DOHH2 (cell line): ENCODE data around the gene SNX24.

Source experiments
- H3F3A ChIP-seq: fragments of 200-600 bp; sonication (generic), shearing (Covaris generic); 2 replicates; pipeline ENCODE4 v1.6.0; 2016; ENCODE audit warnings: antibody characterized with exemption, mild to moderate bottlenecking; ENCODE audit not compliant: control insufficient read depth, insufficient read depth
- H3K27ac ChIP-seq: fragments of 200-600 bp; sonication (generic); 2 replicates; pipeline ENCODE4 v1.5.1; 2014; ENCODE audit warnings: low read depth, mild to moderate bottlenecking, low read length, moderate library complexity
- H3K27me3 ChIP-seq: fragments of 200-600 bp; sonication (generic); 2 replicates; pipeline ENCODE4 v1.6.1; 2014; ENCODE audit warnings: mild to moderate bottlenecking, low read length, mixed read lengths; ENCODE audit not compliant: control insufficient read depth
- H3K36me3 ChIP-seq: fragments of 200-600 bp; sonication (generic); 2 replicates; pipeline ENCODE4 v1.6.1; 2014; ENCODE audit warnings: mild to moderate bottlenecking, low read length, moderate library complexity, mixed read lengths; ENCODE audit not compliant: control insufficient read depth
- H3K4me1 ChIP-seq: fragments of 200-600 bp; sonication (generic); 2 replicates; pipeline ENCODE4 v1.6.1; 2014; ENCODE audit warnings: mild to moderate bottlenecking, low read length, mixed read lengths; ENCODE audit not compliant: control insufficient read depth
- H3K4me2 ChIP-seq: fragments of 200-600 bp; sonication (generic); 2 replicates; pipeline ENCODE4 v1.6.0; 2014; ENCODE audit warnings: mild to moderate bottlenecking, low read length, moderate library complexity
- H3K4me3 ChIP-seq: fragments of 200-600 bp; sonication (generic); 2 replicates; pipeline ENCODE4 v1.5.1; 2014; ENCODE audit warnings: mild to moderate bottlenecking, low read length, mixed read lengths
- H3K79me2 ChIP-seq: fragments of 200-600 bp; sonication (generic); 2 replicates; pipeline ENCODE4 v1.6.1; 2014; ENCODE audit warnings: mild to moderate bottlenecking, low read length, mixed read lengths; ENCODE audit not compliant: control insufficient read depth
- H3K9me2 ChIP-seq: fragments of 200-600 bp; sonication (generic); replicated peaks from 2 replicates; pipeline ENCODE4 v1.6.1; 2014; ENCODE audit warnings: mild to moderate bottlenecking, low read length, mixed read lengths; ENCODE audit not compliant: control insufficient read depth
- H3K9me3 ChIP-seq: fragments of 200-600 bp; sonication (generic); 2 replicates; pipeline ENCODE4 v1.6.1; 2014; ENCODE audit warnings: antibody characterized with exemption, low read length, mixed read lengths; ENCODE audit not compliant: control insufficient read depth, insufficient read depth
- H4K20me1 ChIP-seq: fragments of 200-600 bp; sonication (generic); 2 replicates; pipeline ENCODE4 v1.6.0; 2014; ENCODE audit warnings: low read depth, mild to moderate bottlenecking, antibody characterized with exemption, low read length, moderate library complexity; ENCODE audit not compliant: control insufficient read depth, insufficient read depth
- EZH2phosphoT487 ChIP-seq: fragments of 200-600 bp; sonication (generic); IDR thresholded peaks from 2 replicates; pipeline ENCODE4 v1.6.1; 2017; ENCODE audit warnings: borderline replicate concordance, mild to moderate bottlenecking, antibody characterized with exemption, low read length, moderate library complexity, mixed read lengths
- TF ChIP-seq, protein P1 (sequence below): fragments of 200-600 bp; sonication (generic); IDR thresholded peaks from one replicate; pipeline ENCODE4 v1.5.1; 2014; ENCODE audit warnings: antibody characterized with exemption, mild to moderate bottlenecking, low read depth, low read length; ENCODE audit not compliant: poor library complexity, severe bottlenecking

Gene SNX24

GRCh38 chr5:122916490-122916889, 71.1 kb downstream of the SNX24 start:
- no peak for TF ChIP-seq EZH2phosphoT487
- TF ChIP-seq, protein P1, sequence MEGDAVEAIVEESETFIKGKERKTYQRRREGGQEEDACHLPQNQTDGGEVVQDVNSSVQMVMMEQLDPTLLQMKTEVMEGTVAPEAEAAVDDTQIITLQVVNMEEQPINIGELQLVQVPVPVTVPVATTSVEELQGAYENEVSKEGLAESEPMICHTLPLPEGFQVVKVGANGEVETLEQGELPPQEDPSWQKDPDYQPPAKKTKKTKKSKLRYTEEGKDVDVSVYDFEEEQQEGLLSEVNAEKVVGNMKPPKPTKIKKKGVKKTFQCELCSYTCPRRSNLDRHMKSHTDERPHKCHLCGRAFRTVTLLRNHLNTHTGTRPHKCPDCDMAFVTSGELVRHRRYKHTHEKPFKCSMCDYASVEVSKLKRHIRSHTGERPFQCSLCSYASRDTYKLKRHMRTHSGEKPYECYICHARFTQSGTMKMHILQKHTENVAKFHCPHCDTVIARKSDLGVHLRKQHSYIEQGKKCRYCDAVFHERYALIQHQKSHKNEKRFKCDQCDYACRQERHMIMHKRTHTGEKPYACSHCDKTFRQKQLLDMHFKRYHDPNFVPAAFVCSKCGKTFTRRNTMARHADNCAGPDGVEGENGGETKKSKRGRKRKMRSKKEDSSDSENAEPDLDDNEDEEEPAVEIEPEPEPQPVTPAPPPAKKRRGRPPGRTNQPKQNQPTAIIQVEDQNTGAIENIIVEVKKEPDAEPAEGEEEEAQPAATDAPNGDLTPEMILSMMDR, result no peak
- Histone ChIP-seq H3K4me1 (no peaks in the 10 kb centered on the region), H3K9me3 (no peaks in the 10 kb centered on the region), H3K79me2 (no peaks in the 10 kb centered on the region), H3K27me3 (no peaks in the 10 kb centered on the region), H3K36me3 (no peaks in the 10 kb centered on the region), H4K20me1 (no peaks in the 10 kb centered on the region), H3K4me3 (no peak overlapping the region), H3K4me2 (no peak overlapping the region), H3K27ac (no peak overlapping the region), H3K9me2 (no peaks in the 10 kb centered on the region), H3F3A (no peaks in the 10 kb centered on the region)

DNA sequence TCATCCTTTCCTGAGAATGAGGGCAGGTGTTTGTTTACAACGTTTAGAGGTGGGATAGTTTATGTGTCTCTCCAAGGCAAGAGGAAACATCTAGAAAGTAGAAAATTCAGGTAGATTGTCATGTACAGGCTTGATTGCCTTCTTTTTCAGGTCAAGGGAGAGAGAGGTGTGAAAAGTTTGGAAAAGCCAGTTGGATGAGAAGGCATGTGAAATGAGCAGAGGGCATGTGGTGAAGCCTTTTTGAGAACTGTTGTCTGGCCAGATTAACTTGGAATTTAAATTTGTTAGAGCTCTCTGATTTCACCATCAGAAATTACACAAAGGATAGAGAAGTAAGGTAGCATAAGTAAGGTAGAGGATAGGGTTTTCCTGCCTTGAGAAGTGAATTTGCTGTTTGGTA, 74.6 kb downstream of the SNX24 start:
- Histone ChIP-seq H3F3A (no peaks in the 10 kb centered on the region), H3K9me3 (no peaks in the 10 kb centered on the region), H3K27me3 (no peaks in the 10 kb centered on the region), H4K20me1 (no peaks in the 10 kb centered on the region), H3K4me2 (no peak overlapping the region), H3K9me2 (no peaks in the 10 kb centered on the region), H3K36me3 (no peaks in the 10 kb centered on the region), H3K79me2 (no peaks in the 10 kb centered on the region), H3K27ac (no peak overlapping the region), H3K4me1 (no peaks in the 10 kb centered on the region), H3K4me3 (no peak overlapping the region)
- TF ChIP-seq, protein P1, result no peak
- TF ChIP-seq EZH2phosphoT487, result no peak

GRCh38 chr5:122921826-122922225, 76.4 kb downstream of the SNX24 start:
- Histone ChIP-seq H3F3A (no peaks in the 10 kb centered on the region), H3K4me1 (no peaks in the 10 kb centered on the region)

More at GRCh38 chr5:122921826-122922225, 76.4 kb downstream of the SNX24 start:
- H3K9me3 ChIP-seq, result no peaks in the 10 kb centered on the region
- H3K27me3 ChIP-seq, result no peaks in the 10 kb centered on the region
- TF ChIP-seq, protein P1, result no peak
- TF ChIP-seq EZH2phosphoT487, result no peak
- H3K4me2 ChIP-seq, result no peak overlapping the region
- no peak overlapping the region for H3K4me3 ChIP-seq
- no peaks in the 10 kb centered on the region for H3K9me2 ChIP-seq
- H3K36me3 ChIP-seq, result no peaks in the 10 kb centered on the region
- H3K79me2 ChIP-seq, result no peaks in the 10 kb centered on the region
- H4K20me1 ChIP-seq, result no peaks in the 10 kb centered on the region
- no peak overlapping the region for H3K27ac ChIP-seq
